ENCODE results near the gene TTC1. TPM values are rescaled to one million over a fixed set of nuclear protein-coding genes. Genes with fewer than 3 reads are reported as not detected.
"Not testable (repeated sequence)": the region's sequence is repeated elsewhere in the genome, so short reads cannot be mapped to it uniquely, and the experiment has no call there.

The TTC1 gene
- total and polyA plus RNA-seq, 12 donors: 32.7 to 131 (median 47.5) TPM

GRCh38 chr5:160001457-160001856 is 7.5 kb upstream of the TTC1 start:
- Histone ChIP-seq H3K9me3 (replicated peaks in 1 of 3) (no peaks in the 10 kb centered on the region), H3K4me3 (no peak overlapping the region), H3K4me1 (replicated peaks in 1 of 2) (no peaks in the 10 kb centered on the region), H3K27me3 (no peaks in the 10 kb centered on the region), H3K36me3 (replicated peaks in 1 of 2) (no peaks in the 10 kb centered on the region), H3K27ac (no peak overlapping the region)
- intact Hi-C loops (cut with DNase I): no loop called here
- no peak for DNase-seq
- TF ChIP-seq CTCF (IDR thresholded peaks at IDR 0.05): no peak
- no peak for TF ChIP-seq POLR2A (IDR thresholded peaks at IDR 0.05)
- WGBS, 4 donors: 42 to 60% (median 59%) methylated on average over 3 of the region's 3 CpGs

- Histone ChIP-seq H3K4me3 (no peak overlapping the region), H3K27ac (no peak overlapping the region), H3K9me3 (replicated peaks in 1 of 3) (no peaks in the 10 kb centered on the region), H3K36me3 (replicated peaks in 1 of 2) (peaks cover 0 to 15% of the 10 kb centered on the region in 2 donors), H3K4me1 (replicated peaks in 1 of 2) (peaks cover 6 to 23% of the 10 kb centered on the region in 2 donors), H3K27me3 (no peaks in the 10 kb centered on the region)
- WGBS, 4 donors: 83 to 92% (median 89%) methylated on average over 3 of the region's 3 CpGs
- intact Hi-C loops (cut with DNase I): no loop called here
- no peak for DNase-seq
- TF ChIP-seq POLR2A (IDR thresholded peaks at IDR 0.05): no peak
- TF ChIP-seq CTCF (IDR thresholded peaks at IDR 0.05): no peak
These were observed 1.4 kb upstream of the TTC1 start for GRCh38 chr5:160007514-160007913.

- Histone ChIP-seq H3K4me3 (peak overlapping the region in 1 of 4 donors; percentile 87), H3K4me1 (replicated peaks in 1 of 2) (peaks cover 6 to 23% of the 10 kb centered on the region in 2 donors), H3K27ac (peak overlapping the region in 2 of 5 donors; percentile 29 to 91), H3K36me3 (replicated peaks in 1 of 2) (peaks cover 0 to 24% of the 10 kb centered on the region in 2 donors)
- intact Hi-C loops (cut with DNase I); H3K27me3 ChIP-seq; H3K9me3 ChIP-seq (replicated peaks in 1 of 3): not testable (repeated sequence)
- DNase-seq: peak in 1 of 7 donors; percentile 41
- WGBS, 4 donors: 79 to 86% (median 82%) methylated on average over 14 of the region's 14 CpGs
These were observed 436 bp upstream of the TTC1 start for GRCh38 chr5:160008529-160008876.

- Histone ChIP-seq H3K27ac (peak overlapping the region in 2 of 5 donors; percentile 91 to 93), H3K4me3 (peak overlapping the region in 2 of 4 donors; percentile 55 to 87), H3K27me3 (no peaks in the 10 kb centered on the region), H3K4me1 (replicated peaks in 1 of 2) (peaks cover 6 to 23% of the 10 kb centered on the region in 2 donors), H3K9me3 (replicated peaks in 1 of 3) (no peaks in the 10 kb centered on the region), H3K36me3 (replicated peaks in 1 of 2) (peaks cover 0 to 25% of the 10 kb centered on the region in 2 donors)
- intact Hi-C loops (cut with DNase I): no loop called here
- no peak for DNase-seq
- 0 to 2% (median 2%) methylated on average over 9 to 11 of the region's 11 CpGs for WGBS, 4 donors
- TF ChIP-seq CTCF (IDR thresholded peaks at IDR 0.05) (no peak), POLR2A (IDR thresholded peaks at IDR 0.05) (no peak)
These were observed 651 bp downstream of the TTC1 start for GRCh38 chr5:160009591-160009989.

GRCh38 chr5:160011471-160011870 is 2.5 kb downstream of the TTC1 start:
- TF ChIP-seq CTCF (IDR thresholded peaks at IDR 0.05) (no peak), POLR2A (IDR thresholded peaks at IDR 0.05) (no peak)
- no peak for DNase-seq
- intact Hi-C loops (cut with DNase I): no loop called here
- H3K4me1 ChIP-seq (replicated peaks in 1 of 2): peaks cover 6 to 23% of the 10 kb centered on the region in 2 donors
- no peak overlapping the region for H3K27ac ChIP-seq
- H3K27me3 ChIP-seq: no peaks in the 10 kb centered on the region
- no peaks in the 10 kb centered on the region for H3K9me3 ChIP-seq (replicated peaks in 1 of 3)
- H3K4me3 ChIP-seq: no peak overlapping the region
- H3K36me3 ChIP-seq (replicated peaks in 1 of 2): peaks cover 0 to 29% of the 10 kb centered on the region in 2 donors

- H3K4me3 ChIP-seq; H3K27ac ChIP-seq; DNase-seq; intact Hi-C loops (cut with DNase I); H3K9me3 ChIP-seq (replicated peaks in 1 of 3); H3K27me3 ChIP-seq: not testable (repeated sequence)
- H3K4me1 ChIP-seq (replicated peaks in 1 of 2): peaks cover 6 to 19% of the 10 kb centered on the region in 2 donors
- WGBS, 4 donors: 93 to 96% (median 94%) methylated on average over 5 to 6 of the region's 6 CpGs
- peaks cover 0 to 29% of the 10 kb centered on the region in 2 donors for H3K36me3 ChIP-seq (replicated peaks in 1 of 2)
These were observed 5.3 kb downstream of the TTC1 start for GRCh38 chr5:160014197-160014596.
